Keratinocyte (primary cell): ENCODE data around the gene TMEM86A.

ENCODE experiments used
- EZH2 ChIP-seq: IDR thresholded peaks from one replicate; pipeline ENCODE4 v1.6.1; 2012; ENCODE audit warnings: inconsistent platforms, mild to moderate bottlenecking, low read length, moderate library complexity
- TF ChIP-seq, protein P1 (sequence below), 3 experiments: IDR thresholded peaks in 1 of 3; conservative IDR thresholded peaks in 1 of 3; optimal IDR thresholded peaks in 1 of 3; 2 replicates in 2 of 3; 3 replicates in 1 of 3; pipeline versions ENCODE3 to v1.5.1; 2011; ENCODE audit warnings: low read length in 3 of 3, mild to moderate bottlenecking in 3 of 3, moderate library complexity in 2 of 3, control low read depth in 1 of 3, inconsistent platforms in 1 of 3; ENCODE audit not compliant: insufficient read depth in 2 of 3; ENCODE audit errors: extremely low read depth in 1 of 3

DNA sequence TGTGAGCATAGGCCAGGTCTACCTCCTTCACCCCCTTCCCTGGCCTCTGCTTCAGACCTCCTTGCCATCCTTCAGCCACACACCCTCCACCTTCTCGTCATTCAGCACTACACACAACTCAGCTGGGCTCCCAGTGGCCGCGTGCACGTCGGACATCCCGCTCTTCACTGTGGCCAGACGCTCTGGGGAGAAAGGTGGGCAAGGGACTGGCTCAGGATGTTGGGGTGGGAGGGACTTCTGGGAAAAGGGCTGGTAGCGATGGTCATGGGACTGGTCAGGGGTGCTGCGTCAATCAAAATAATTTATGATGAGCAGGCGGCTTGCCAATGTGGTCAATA is 15.8 kb downstream of the TMEM86A start:
- TF ChIP-seq, protein P1, sequence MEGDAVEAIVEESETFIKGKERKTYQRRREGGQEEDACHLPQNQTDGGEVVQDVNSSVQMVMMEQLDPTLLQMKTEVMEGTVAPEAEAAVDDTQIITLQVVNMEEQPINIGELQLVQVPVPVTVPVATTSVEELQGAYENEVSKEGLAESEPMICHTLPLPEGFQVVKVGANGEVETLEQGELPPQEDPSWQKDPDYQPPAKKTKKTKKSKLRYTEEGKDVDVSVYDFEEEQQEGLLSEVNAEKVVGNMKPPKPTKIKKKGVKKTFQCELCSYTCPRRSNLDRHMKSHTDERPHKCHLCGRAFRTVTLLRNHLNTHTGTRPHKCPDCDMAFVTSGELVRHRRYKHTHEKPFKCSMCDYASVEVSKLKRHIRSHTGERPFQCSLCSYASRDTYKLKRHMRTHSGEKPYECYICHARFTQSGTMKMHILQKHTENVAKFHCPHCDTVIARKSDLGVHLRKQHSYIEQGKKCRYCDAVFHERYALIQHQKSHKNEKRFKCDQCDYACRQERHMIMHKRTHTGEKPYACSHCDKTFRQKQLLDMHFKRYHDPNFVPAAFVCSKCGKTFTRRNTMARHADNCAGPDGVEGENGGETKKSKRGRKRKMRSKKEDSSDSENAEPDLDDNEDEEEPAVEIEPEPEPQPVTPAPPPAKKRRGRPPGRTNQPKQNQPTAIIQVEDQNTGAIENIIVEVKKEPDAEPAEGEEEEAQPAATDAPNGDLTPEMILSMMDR (optimal IDR thresholded peaks at IDR 0.05 in 1 of 3, IDR thresholded peaks at IDR 0.05 in 1 of 3, conservative IDR thresholded peaks at IDR 0.05 in 1 of 3; ENCODE audit: extremely low read depth in 1 of 3, insufficient read depth in 2 of 3, low read length in 3 of 3) = no peak
- no peak for TF ChIP-seq EZH2
